Activated naive CD8-positive, alpha-beta T cell treated with anti-CD3 and anti-CD28 coated beads for 36 hours (primary cell): Measurements from ENCODE around the gene GP1BA. TPM values are rescaled to one million over a fixed set of nuclear protein-coding genes. Genes with fewer than 3 reads are reported as not detected.

Experiments used
- DNase-seq: peaks from one replicate; pipeline ENCODE4 v3.0.0; 2021
- H3K27ac Mint-ChIP-seq: one replicate; pipeline ENCODE4 v1.8.0; 2022; ENCODE audit warnings: mild to moderate bottlenecking, moderate library complexity, mixed read lengths
- H3K27me3 Mint-ChIP-seq: one replicate; pipeline ENCODE4 v1.8.0; 2022; ENCODE audit warnings: mild to moderate bottlenecking, mixed read lengths
- H3K36me3 Mint-ChIP-seq: one replicate; pipeline ENCODE4 v1.8.0; 2021; ENCODE audit warnings: mild to moderate bottlenecking, mixed read lengths
- H3K4me1 Mint-ChIP-seq: one replicate; pipeline ENCODE4 v1.8.0; 2021; ENCODE audit warnings: mixed read lengths
- H3K4me3 Mint-ChIP-seq: one replicate; pipeline ENCODE4 v1.8.0; 2022; ENCODE audit warnings: mild to moderate bottlenecking, moderate library complexity, mixed read lengths
- H3K9me3 Mint-ChIP-seq: one replicate; pipeline ENCODE4 v1.8.0; 2022; ENCODE audit warnings: mixed read lengths
- total RNA-seq, 2 experiments: library from RNA; stranded (reverse); gene quantifications; one replicate each; pipeline ENCODE4 v1.2.3, GENCODE V29; 2021

GP1BA gene
- total RNA-seq, 2 experiments from 2014 or later: not detected

GRCh38 chr17:4939796-4940554 is 7.9 kb downstream of the GP1BA start, which contains the start of the genes RNF167 and SLC25A11:
TSS of gene RNF167 (plus strand) at chr17:4940268. CDS start at chr17:4940910, 642 bp downstream.
TSS of gene SLC25A11 (minus strand) at chr17:4940046. CDS start at chr17:4939910, 136 bp downstream.
- H3K27ac Mint-ChIP-seq: peak within 1 kb of the TSS; percentile 99
- H3K4me1 Mint-ChIP-seq: peaks cover 50% of the 10 kb centered on the region
- peaks cover 59% of the 10 kb centered on the region for H3K36me3 Mint-ChIP-seq
- H3K27me3 Mint-ChIP-seq: peaks cover 9% of the 10 kb centered on the region
- DNase-seq: peak; percentile 98
- no peaks in the 10 kb centered on the region for H3K9me3 Mint-ChIP-seq
- H3K4me3 Mint-ChIP-seq: peak within 1 kb of the TSS; percentile 97

GRCh38 chr17:4940555-4941318 is 8.7 kb downstream of the GP1BA start:
- peak; percentile 61 for DNase-seq
- H3K9me3 Mint-ChIP-seq: no peaks in the 10 kb centered on the region
- H3K36me3 Mint-ChIP-seq: peaks cover 67% of the 10 kb centered on the region
- H3K4me1 Mint-ChIP-seq: peaks cover 57% of the 10 kb centered on the region
- H3K27me3 Mint-ChIP-seq: peaks cover 16% of the 10 kb centered on the region
- H3K4me3 Mint-ChIP-seq: peak overlapping the region; percentile 97
- H3K27ac Mint-ChIP-seq: peak overlapping the region; percentile 99

- Mint-ChIP-seq H3K36me3 (peaks cover 72% of the 10 kb centered on the region), H3K27ac (peak overlapping the region; percentile 99), H3K4me3 (peak overlapping the region; percentile 97), H3K27me3 (peaks cover 17% of the 10 kb centered on the region), H3K9me3 (no peaks in the 10 kb centered on the region), H3K4me1 (peaks cover 56% of the 10 kb centered on the region)
- no peak for DNase-seq
Observed at GRCh38 chr17:4941319-4941610, 9.2 kb downstream of the GP1BA start.

- H3K4me3 Mint-ChIP-seq: peak overlapping the region; percentile 94
- H3K27me3 Mint-ChIP-seq: peaks cover 20% of the 10 kb centered on the region
- H3K9me3 Mint-ChIP-seq: no peaks in the 10 kb centered on the region
- H3K27ac Mint-ChIP-seq: peak overlapping the region; percentile 99
- H3K36me3 Mint-ChIP-seq: peaks cover 85% of the 10 kb centered on the region
- no peak for DNase-seq
- peaks cover 56% of the 10 kb centered on the region for H3K4me1 Mint-ChIP-seq
Observed at GRCh38 chr17:4942760-4943508, 10.9 kb downstream of the GP1BA start.

- Mint-ChIP-seq H3K36me3 (peaks cover 77% of the 10 kb centered on the region), H3K4me1 (peaks cover 47% of the 10 kb centered on the region), H3K4me3 (peak overlapping the region; percentile 94), H3K27me3 (peaks cover 20% of the 10 kb centered on the region), H3K27ac (peak overlapping the region; percentile 99), H3K9me3 (no peaks in the 10 kb centered on the region)
- DNase-seq: peak; percentile 54
Observed at GRCh38 chr17:4944163-4944553, 12.1 kb downstream of the GP1BA start.

- Mint-ChIP-seq H3K27ac (peak overlapping the region; percentile 99), H3K4me3 (peak overlapping the region; percentile 94), H3K4me1 (peaks cover 47% of the 10 kb centered on the region), H3K36me3 (peaks cover 77% of the 10 kb centered on the region), H3K9me3 (no peaks in the 10 kb centered on the region), H3K27me3 (peaks cover 20% of the 10 kb centered on the region)
- peak; percentile 53 for DNase-seq
Observed at GRCh38 chr17:4944554-4945175, 12.6 kb downstream of the GP1BA start.

GRCh38 chr17:4945176-4945943 is 13.3 kb downstream of the GP1BA start:
- peaks cover 47% of the 10 kb centered on the region for H3K4me1 Mint-ChIP-seq
- H3K27ac Mint-ChIP-seq: peak overlapping the region; percentile 99
- no peaks in the 10 kb centered on the region for H3K9me3 Mint-ChIP-seq
- H3K4me3 Mint-ChIP-seq: peak overlapping the region; percentile 94
- peaks cover 20% of the 10 kb centered on the region for H3K27me3 Mint-ChIP-seq
- peak; percentile 87 for DNase-seq
- peaks cover 72% of the 10 kb centered on the region for H3K36me3 Mint-ChIP-seq

GRCh38 chr17:4945944-4946280 is 13.8 kb downstream of the GP1BA start:
- H3K36me3 Mint-ChIP-seq: peaks cover 66% of the 10 kb centered on the region
- DNase-seq: no peak
- H3K27me3 Mint-ChIP-seq: peaks cover 20% of the 10 kb centered on the region
- peaks cover 52% of the 10 kb centered on the region for H3K4me1 Mint-ChIP-seq
- no peaks in the 10 kb centered on the region for H3K9me3 Mint-ChIP-seq
- peak overlapping the region; percentile 99 for H3K27ac Mint-ChIP-seq
- peak overlapping the region; percentile 94 for H3K4me3 Mint-ChIP-seq

GRCh38 chr17:4946312-4946976 is 14.4 kb downstream of the GP1BA start:
- Mint-ChIP-seq H3K27me3 (peaks cover 20% of the 10 kb centered on the region), H3K36me3 (peaks cover 61% of the 10 kb centered on the region), H3K4me3 (peak overlapping the region; percentile 94), H3K27ac (peak overlapping the region; percentile 99), H3K4me1 (peaks cover 57% of the 10 kb centered on the region), H3K9me3 (no peaks in the 10 kb centered on the region)
- no peak for DNase-seq

GRCh38 chr17:4947010-4947410 is 14.9 kb downstream of the GP1BA start:
- peaks cover 55% of the 10 kb centered on the region for H3K36me3 Mint-ChIP-seq
- no peaks in the 10 kb centered on the region for H3K9me3 Mint-ChIP-seq
- peaks cover 20% of the 10 kb centered on the region for H3K27me3 Mint-ChIP-seq
- H3K4me1 Mint-ChIP-seq: peaks cover 56% of the 10 kb centered on the region
- peak overlapping the region; percentile 94 for H3K4me3 Mint-ChIP-seq
- H3K27ac Mint-ChIP-seq: peak overlapping the region; percentile 99
- DNase-seq: no peak

GRCh38 chr17:4947411-4948165 is 15.5 kb downstream of the GP1BA start:
- peak; percentile 77 for DNase-seq
- Mint-ChIP-seq H3K4me3 (peak overlapping the region; percentile 94), H3K9me3 (no peaks in the 10 kb centered on the region), H3K36me3 (peaks cover 49% of the 10 kb centered on the region), H3K4me1 (peaks cover 50% of the 10 kb centered on the region), H3K27me3 (peaks cover 20% of the 10 kb centered on the region), H3K27ac (peak overlapping the region; percentile 99)

GRCh38 chr17:4948166-4948930 is 16.3 kb downstream of the GP1BA start, which contains the start of gene PFN1:
TSS of gene PFN1 (minus strand) at chr17:4948530. CDS start at chr17:4948394, 136 bp downstream.
- H3K27me3 Mint-ChIP-seq: peaks cover 20% of the 10 kb centered on the region
- DNase-seq: peak; percentile 88
- H3K4me3 Mint-ChIP-seq: peak within 1 kb of the TSS; percentile 94
- no peaks in the 10 kb centered on the region for H3K9me3 Mint-ChIP-seq
- peaks cover 43% of the 10 kb centered on the region for H3K36me3 Mint-ChIP-seq
- peak within 1 kb of the TSS; percentile 99 for H3K27ac Mint-ChIP-seq
- H3K4me1 Mint-ChIP-seq: peaks cover 42% of the 10 kb centered on the region
